Measurements from ENCODE around the gene NOTCH4.
A peak's percentile ranks its signal among the peaks of the same experiment; 100 is the strongest.

NOTCH4 gene

GRCh38 chr6:32181915-32182529, 41.8 kb downstream of the NOTCH4 start:
- Mint-ChIP-seq H3K27ac (no peak overlapping the region), H3K4me1 (peaks cover 71% of the 10 kb centered on the region), H3K27me3 (no peaks in the 10 kb centered on the region), H3K9me3 (no peaks in the 10 kb centered on the region), H3K4me3 (no peak overlapping the region)
- ATAC-seq: no peak
- no peak for DNase-seq

GRCh38 chr6:32181148-32181702, 42.6 kb downstream of the NOTCH4 start:
- Mint-ChIP-seq H3K4me1 (peaks cover 71% of the 10 kb centered on the region), H3K4me3 (no peak overlapping the region), H3K27me3 (no peaks in the 10 kb centered on the region), H3K9me3 (no peaks in the 10 kb centered on the region), H3K27ac (peak overlapping the region in 1 of 2 donors; percentile 71)
- ATAC-seq: no peak
- no peak for DNase-seq

- Mint-ChIP-seq H3K27me3 (no peaks in the 10 kb centered on the region), H3K9me3 (no peaks in the 10 kb centered on the region), H3K27ac (peak overlapping the region in 1 of 2 donors; percentile 60), H3K4me1 (peaks cover 69% of the 10 kb centered on the region), H3K4me3 (peak overlapping the region; percentile 86 to 94)
- ATAC-seq (no peak), DNase-seq (no peak)
Observed at GRCh38 chr6:32179766-32180405, 44.0 kb downstream of the NOTCH4 start.

GRCh38 chr6:32178547-32179440, 45.1 kb downstream of the NOTCH4 start:
- Mint-ChIP-seq H3K4me1 (peaks cover 74% of the 10 kb centered on the region), H3K27ac (peak overlapping the region; percentile 85 to 98), H3K27me3 (no peaks in the 10 kb centered on the region), H3K4me3 (peak overlapping the region; percentile 86 to 94), H3K9me3 (no peaks in the 10 kb centered on the region)
- DNase-seq: no peak
- no peak for ATAC-seq

- H3K4me1 Mint-ChIP-seq: peaks cover 76% of the 10 kb centered on the region
- H3K9me3 Mint-ChIP-seq: no peaks in the 10 kb centered on the region
- peak within 1 kb of the TSS; percentile 96 to 98 for H3K27ac Mint-ChIP-seq
- ATAC-seq: peak; percentile 89
- H3K27me3 Mint-ChIP-seq: no peaks in the 10 kb centered on the region
- DNase-seq: peak; percentile 93 to 96
- peak within 1 kb of the TSS; percentile 86 to 94 for H3K4me3 Mint-ChIP-seq
Observed at GRCh38 chr6:32177788-32178546, 45.9 kb downstream of the NOTCH4 start, which contains the start of gene RNF5. TSS of gene RNF5 (plus strand) at chr6:32178405. CDS start at chr6:32178512, 107 bp downstream.

- Mint-ChIP-seq H3K27me3 (no peaks in the 10 kb centered on the region), H3K4me1 (peaks cover 74% of the 10 kb centered on the region), H3K27ac (peak overlapping the region; percentile 96 to 98), H3K9me3 (no peaks in the 10 kb centered on the region), H3K4me3 (peak overlapping the region; percentile 86 to 94)
- peak; percentile 10 for ATAC-seq
- DNase-seq: peak in 1 of 2 donors; percentile 52
Observed at GRCh38 chr6:32177183-32177787, 46.6 kb downstream of the NOTCH4 start.

- peaks cover 71% of the 10 kb centered on the region for H3K4me1 Mint-ChIP-seq
- DNase-seq: no peak
- no peaks in the 10 kb centered on the region for H3K27me3 Mint-ChIP-seq
- H3K4me3 Mint-ChIP-seq: peak overlapping the region; percentile 86 to 94
- peak overlapping the region; percentile 96 to 98 for H3K27ac Mint-ChIP-seq
- no peaks in the 10 kb centered on the region for H3K9me3 Mint-ChIP-seq
- ATAC-seq: no peak
Observed at GRCh38 chr6:32176476-32177182, 47.2 kb downstream of the NOTCH4 start.

GRCh38 chr6:32175711-32176475, 48.0 kb downstream of the NOTCH4 start, which contains the start of gene AGPAT1:
TSS of gene AGPAT1 (minus strand) at chr6:32176084. CDS start at chr6:32171496, 4,588 bp downstream.
- ATAC-seq (peak; percentile 64), DNase-seq (peak; percentile 96 to 97)
- Mint-ChIP-seq H3K4me3 (peak within 1 kb of the TSS; percentile 86 to 94), H3K27ac (peak within 1 kb of the TSS; percentile 96 to 98), H3K9me3 (no peaks in the 10 kb centered on the region), H3K4me1 (peaks cover 70% of the 10 kb centered on the region), H3K27me3 (no peaks in the 10 kb centered on the region)

- Mint-ChIP-seq H3K27me3 (no peaks in the 10 kb centered on the region), H3K4me3 (peak overlapping the region; percentile 86 to 94), H3K9me3 (no peaks in the 10 kb centered on the region), H3K27ac (peak overlapping the region; percentile 47 to 51), H3K4me1 (peaks cover 65% of the 10 kb centered on the region)
- DNase-seq: no peak
- ATAC-seq: no peak
Observed at GRCh38 chr6:32175322-32175710, 48.6 kb downstream of the NOTCH4 start.

- H3K4me1 Mint-ChIP-seq: peaks cover 56% of the 10 kb centered on the region
- peak overlapping the region in 1 of 2 donors; percentile 68 for H3K4me3 Mint-ChIP-seq
Observed at GRCh38 chr6:32174416-32174815, 49.5 kb downstream of the NOTCH4 start.

GRCh38 chr6:32173051-32173727, 50.7 kb downstream of the NOTCH4 start:
- Mint-ChIP-seq H3K4me1 (peaks cover 47% of the 10 kb centered on the region), H3K27me3 (no peaks in the 10 kb centered on the region), H3K4me3 (no peak overlapping the region), H3K9me3 (no peaks in the 10 kb centered on the region), H3K27ac (no peak overlapping the region)
- no peak for DNase-seq
- ATAC-seq: no peak

More at GRCh38 chr6:32174416-32174815, 49.5 kb downstream of the NOTCH4 start:
- DNase-seq (no peak), ATAC-seq (no peak)
- no peak overlapping the region for H3K27ac Mint-ChIP-seq
- H3K9me3 Mint-ChIP-seq: no peaks in the 10 kb centered on the region
- no peaks in the 10 kb centered on the region for H3K27me3 Mint-ChIP-seq

- Mint-ChIP-seq H3K4me3 (no peak overlapping the region), H3K9me3 (no peaks in the 10 kb centered on the region), H3K27ac (no peak overlapping the region)
Observed at GRCh38 chr6:32171234-32171633, 52.6 kb downstream of the NOTCH4 start.

GRCh38 chr6:32170294-32170693, 53.6 kb downstream of the NOTCH4 start:
- ATAC-seq (no peak), DNase-seq (no peak)
- Mint-ChIP-seq H3K4me3 (no peak overlapping the region), H3K4me1 (peaks cover 34% of the 10 kb centered on the region), H3K9me3 (no peaks in the 10 kb centered on the region), H3K27me3 (no peaks in the 10 kb centered on the region), H3K27ac (no peak overlapping the region)

More at GRCh38 chr6:32171234-32171633, 52.6 kb downstream of the NOTCH4 start:
- Mint-ChIP-seq H3K27me3 (no peaks in the 10 kb centered on the region), H3K4me1 (peaks cover 37% of the 10 kb centered on the region)
- DNase-seq (no peak), ATAC-seq (no peak)
